RCC 7860 (cell line): ENCODE data around the gene EVX1.

Source experiments
- DNase-seq: peaks from one replicate; pipeline ENCODE4 v3.0.0-alpha.2; 2015; ENCODE audit warnings: low spot score
- FAIRE-seq: peaks from 2 replicates; lab custom pipeline; 2012; peaks lifted over from hg19 to GRCh38; lab: Jason Lieb, UNC

EVX1 gene

GRCh38 chr7:27224983-27225934 is 17.3 kb upstream of the EVX1 start:
- FAIRE-seq, result no peak
- DNase-seq, result no peak

GRCh38 chr7:27229448-27229847 is 13.2 kb upstream of the EVX1 start:
- DNase-seq (no peak), FAIRE-seq (no peak)

- no peak for FAIRE-seq
- DNase-seq, result no peak
Measured at GRCh38 chr7:27235387-27236311, 7.0 kb upstream of the EVX1 start.

- peak; percentile 42 for DNase-seq
- peak; percentile 50 for FAIRE-seq
Measured at GRCh38 chr7:27237735-27238334, 4.8 kb upstream of the EVX1 start.

DNA sequence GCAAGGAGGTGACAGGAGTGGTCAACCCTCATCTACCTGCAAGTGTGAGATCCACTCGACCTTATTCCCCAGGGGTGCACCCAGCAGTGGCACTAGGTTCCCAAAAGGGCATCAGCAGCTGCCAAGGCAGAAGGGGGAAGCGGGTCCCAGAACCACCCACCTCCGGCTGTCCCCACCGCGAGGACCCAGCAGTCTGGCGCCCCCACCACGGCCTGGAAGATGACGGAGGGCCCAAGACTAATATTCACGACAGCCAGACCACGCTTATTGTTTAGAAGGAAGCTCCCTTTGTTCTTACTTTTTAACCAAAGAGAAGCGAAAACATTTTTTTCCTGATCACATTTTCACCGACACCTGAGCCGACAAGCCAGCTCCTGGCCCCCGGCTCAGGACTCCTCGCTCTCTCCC is 3.6 kb upstream of the EVX1 start:
- FAIRE-seq (no peak), DNase-seq (no peak)

GRCh38 chr7:27239387-27240014 is 3.1 kb upstream of the EVX1 start:
- no peak for FAIRE-seq
- no peak for DNase-seq

- FAIRE-seq (no peak), DNase-seq (no peak)
Measured at GRCh38 chr7:27240015-27240731, 2.4 kb upstream of the EVX1 start.

DNA sequence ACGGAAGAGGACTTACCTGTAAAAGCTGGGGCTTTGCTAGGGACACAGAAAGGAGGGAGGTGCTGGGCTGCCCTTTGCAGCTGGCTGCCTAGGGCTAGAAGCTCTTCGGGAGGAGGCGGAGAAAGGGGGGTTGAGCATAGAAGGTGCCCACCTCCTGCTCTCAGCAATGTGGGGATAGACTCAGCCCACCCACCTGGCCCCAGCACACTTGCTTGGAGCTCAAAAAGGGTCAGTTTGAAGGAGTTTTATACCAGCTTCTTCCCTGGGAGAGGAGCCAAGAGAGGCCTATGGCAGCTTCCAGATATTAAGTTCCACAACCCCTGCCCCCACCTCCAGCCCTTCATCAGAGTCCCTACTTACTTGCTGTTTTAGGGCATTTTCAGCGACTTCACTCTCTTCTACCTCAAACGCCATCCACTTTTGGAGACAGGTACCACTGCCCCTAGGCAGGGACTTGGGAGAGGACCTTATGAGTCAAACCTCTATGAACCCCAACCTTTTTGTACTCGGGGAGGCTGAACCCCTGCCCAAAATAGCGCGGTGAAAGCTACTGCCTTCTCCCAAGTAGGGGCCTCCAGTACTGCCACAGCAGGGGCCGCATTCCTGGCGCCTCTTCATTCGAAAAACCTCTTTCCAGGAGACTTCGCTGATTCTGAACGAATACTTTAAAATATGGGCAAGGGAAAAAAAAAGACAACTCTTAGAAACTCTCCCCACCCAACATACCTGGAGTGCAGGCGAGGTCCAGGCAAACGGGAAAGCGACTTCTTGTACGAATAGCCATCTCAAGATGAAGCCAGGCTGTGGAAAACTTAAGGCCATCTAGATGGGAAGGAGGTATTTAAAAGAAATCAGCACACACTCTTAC is 1.2 kb upstream of the EVX1 start:
- DNase-seq, result no peak
- FAIRE-seq, result no peak

DNA sequence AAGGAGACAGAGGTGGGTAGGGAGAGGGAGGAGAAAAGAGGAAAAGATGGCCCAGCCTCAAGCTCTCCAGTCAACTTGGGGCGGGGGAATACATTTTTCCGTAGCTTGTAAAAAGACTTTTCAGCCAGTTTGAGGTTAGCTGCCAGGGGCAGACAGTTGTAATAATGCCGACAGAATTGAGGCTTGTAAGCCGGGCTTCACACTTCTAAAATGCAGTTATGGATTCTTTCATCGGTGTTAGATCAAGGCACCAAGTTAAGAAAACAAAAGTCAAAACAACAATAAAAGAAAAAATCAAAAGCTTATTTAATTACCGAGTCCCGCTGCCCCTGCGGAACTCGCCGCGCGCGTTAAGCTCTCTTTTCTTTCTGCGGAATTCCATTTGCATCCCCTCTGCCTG is 448 bp upstream of the EVX1 start:
- FAIRE-seq (no peak), DNase-seq (no peak)

DNA sequence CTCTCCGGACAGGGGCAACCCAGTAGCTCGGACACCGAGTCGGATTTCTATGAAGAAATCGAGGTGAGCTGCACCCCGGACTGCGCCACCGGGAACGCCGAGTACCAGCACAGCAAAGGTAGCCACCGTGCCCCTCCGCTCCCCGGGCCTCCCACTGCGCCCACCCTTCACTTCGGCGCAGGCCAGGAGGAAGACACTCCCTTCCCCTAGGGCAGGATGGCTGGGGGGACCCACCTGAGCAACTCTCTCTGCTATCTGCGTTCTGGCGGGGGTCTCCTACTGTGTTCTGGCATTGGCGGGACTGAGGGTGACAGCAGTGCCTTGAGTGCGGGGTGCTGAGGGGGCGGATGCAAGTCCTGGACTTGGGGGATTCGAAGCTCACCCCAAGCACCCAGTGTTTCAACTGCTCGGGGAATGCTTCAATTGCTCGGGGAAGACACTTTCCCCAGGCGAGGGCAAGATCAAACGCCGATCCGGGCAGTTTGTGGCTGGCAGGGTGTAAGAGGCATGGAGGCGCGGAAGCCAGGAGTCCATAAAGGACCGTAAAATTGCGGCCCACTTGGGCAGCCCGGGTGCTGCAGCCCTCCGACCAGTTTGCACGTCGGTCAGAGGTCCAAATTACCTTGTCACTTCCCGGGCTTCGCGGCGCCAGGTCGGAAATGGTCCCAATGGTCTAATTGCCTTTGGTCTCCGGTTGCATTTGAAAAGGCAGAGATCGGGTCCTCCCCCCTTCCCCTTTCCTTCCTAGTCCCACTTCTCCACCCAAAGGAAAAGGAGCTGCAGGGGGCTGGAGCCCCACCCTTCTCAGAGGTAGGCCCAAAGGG is 950 bp downstream of the EVX1 start:
- FAIRE-seq (no peak), DNase-seq (no peak)

DNA sequence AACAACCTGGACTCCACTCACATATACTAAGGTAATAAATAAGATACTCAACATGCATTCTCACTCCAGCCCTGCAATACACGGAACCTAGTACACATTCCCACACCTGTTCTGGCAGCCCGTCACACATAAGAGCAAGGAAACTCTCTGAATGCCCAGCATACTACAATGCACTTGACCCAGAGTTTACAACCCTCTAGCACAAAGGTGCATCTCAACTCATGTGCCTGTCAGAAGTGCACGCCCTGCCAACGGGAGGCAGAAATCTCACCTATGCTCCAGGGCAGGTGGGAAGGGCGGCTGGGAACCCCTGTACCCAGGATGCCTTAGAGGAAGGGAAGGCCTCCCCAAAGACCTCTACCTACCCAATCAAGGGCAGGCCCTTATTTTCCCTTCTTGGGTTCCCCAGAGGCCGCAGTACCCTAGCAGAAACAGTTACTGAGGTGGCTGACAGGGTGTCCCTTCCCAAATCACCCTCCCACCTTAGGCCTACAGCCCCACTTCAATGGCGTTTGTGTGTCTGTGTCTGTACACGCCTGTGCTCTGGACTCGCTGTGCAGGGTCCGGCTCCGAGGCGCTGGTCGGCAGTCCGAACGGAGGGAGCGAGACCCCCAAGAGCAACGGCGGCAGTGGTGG is 2.0 kb downstream of the EVX1 start:
- FAIRE-seq (no peak), DNase-seq (no peak)

DNA sequence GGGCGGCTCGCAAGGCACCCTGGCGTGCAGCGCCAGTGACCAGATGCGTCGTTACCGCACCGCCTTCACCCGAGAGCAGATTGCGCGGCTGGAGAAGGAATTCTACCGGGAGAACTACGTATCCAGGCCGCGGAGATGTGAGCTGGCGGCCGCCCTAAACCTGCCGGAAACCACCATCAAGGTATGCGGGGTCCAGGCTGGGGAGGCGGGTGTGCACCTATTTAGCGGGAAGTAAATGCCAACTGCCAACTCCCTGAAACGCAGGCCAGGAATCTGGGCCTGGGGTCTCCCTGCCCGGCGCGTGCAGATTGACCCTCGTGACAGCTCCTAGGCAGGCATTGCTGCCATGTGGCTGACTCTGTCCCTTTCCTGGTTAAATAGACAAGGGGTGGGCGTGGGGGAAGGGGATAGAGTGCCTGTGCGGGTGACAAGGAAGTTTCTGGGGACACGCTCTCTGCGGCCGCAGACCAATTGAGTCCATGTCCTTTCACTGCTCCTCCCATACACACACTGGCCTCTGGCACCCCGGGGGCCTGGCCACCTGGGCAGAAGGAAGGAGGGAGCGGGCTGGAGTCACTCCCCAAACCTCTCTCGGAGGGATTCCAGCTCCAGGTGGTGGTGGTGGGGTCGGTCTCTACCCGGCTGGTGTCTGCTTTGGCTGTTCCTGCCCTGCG is 2.7 kb downstream of the EVX1 start:
- no peak for FAIRE-seq

GRCh38 chr7:27245798-27246691 is 3.4 kb downstream of the EVX1 start:
- FAIRE-seq (no peak), DNase-seq (no peak)

More for the DNA sequence above, 2.7 kb downstream of the EVX1 start:
- DNase-seq, result no peak

DNA sequence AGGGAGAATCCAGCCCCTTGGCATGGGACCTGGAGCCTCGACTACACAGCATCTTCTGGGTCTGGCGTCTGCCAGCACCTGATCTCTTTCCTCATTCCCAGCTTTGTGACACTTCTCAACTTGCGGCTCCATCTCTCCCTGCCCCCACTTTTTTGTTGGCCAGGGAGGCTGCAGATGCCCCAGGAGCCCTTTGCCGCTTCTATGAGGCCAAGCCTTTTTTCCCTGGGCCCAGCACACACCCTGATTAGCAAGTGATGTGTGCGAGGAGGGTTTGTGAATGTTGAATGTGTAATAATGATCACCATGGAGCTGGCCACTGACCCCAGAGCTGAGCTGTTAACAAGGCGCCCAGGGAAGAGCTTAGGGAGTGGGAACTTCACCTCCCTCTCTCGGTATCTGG is 4.4 kb downstream of the EVX1 start:
- DNase-seq (no peak), FAIRE-seq (no peak)

DNA sequence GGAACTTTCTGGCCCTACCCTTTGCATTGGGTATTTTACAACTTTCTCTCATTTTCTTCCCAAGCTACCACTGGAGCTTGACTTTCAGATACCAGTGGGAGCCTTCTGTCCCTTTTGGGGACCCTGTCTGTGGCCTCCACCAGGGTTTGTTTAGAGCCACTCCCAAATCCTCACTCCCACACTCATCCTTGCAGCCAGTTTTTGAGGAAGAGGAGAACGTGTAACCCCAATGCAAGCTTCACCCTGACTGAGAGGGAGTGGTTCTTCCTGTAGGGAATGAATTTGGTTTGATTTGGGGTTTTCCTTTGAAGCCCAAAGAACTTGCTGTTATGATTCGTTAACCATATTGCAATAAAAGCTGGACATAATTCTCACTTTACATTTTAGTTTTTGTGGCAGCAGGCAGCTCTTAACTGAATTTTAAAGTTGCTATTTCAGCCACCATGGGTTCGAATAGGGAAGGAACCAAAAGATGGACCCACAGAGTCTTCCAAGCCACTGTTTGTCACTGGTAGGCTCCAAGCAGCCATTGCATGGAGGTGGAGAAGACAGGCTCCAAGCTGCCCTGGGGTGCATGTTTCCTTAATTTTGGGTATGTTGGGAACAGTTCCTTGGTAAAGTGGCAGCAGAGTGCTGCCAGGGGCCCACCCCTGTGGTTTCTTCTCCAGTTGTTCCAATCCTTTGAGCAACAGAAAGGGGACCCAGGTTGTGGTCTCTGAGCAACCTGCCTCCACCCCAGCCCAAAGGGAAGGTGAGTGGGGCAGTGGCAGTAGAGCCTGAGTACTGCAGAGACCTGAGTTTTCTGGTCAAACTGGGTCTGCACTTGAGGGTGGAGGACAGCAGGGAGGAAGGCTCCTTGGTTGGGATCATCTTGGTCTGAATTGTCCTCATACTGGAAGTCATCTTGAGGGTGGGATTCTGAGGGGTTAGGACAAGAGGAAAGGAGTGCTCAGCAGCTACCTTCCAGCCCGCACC is 5.1 kb downstream of the EVX1 start:
- no peak for FAIRE-seq
- DNase-seq, result no peak
